ENCODE measurements around the gene PCNT. TPM values are rescaled to one million over a fixed set of nuclear protein-coding genes. Genes with fewer than 3 reads are reported as not detected.

The PCNT gene
- polyA plus RNA-seq, 1 donor from 2014 or later: 28.2 TPM

DNA sequence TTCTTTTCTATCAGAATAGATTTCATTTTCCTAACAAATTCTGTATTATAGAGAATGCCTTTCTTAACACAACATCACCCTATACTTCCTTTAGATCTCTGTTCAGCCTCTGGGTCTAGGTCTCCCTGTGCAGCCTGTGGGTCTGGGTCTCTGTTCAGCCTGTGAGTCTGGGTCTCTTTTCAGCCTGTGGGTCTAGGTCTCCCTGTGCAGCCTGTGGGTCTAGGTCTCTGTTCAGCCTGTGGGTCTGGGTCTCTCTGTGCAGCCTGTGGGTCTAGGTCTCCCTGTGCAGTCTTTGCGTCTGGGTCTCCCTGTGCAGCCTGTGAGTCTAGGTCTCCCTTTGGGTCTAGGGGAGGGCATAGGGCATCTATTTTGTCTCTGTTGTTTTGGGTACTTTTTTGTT lies 75.2 kb downstream of the PCNT start:
- no peaks in the 10 kb centered on the region for H3K9me3 ChIP-seq (ENCODE audit: low read length)
- H3F3A ChIP-seq (ENCODE audit: insufficient read depth, low read length, poor library complexity, severe bottlenecking): no peaks in the 10 kb centered on the region
- H3K27ac ChIP-seq (ENCODE audit: low read length): no peak overlapping the region
- no peaks in the 10 kb centered on the region for H3K79me2 ChIP-seq (replicated peaks; ENCODE audit: insufficient read depth, low read length)
- no peaks in the 10 kb centered on the region for H4K20me1 ChIP-seq (ENCODE audit: insufficient read depth)
- H3K9ac ChIP-seq (ENCODE audit: low read length): no peak overlapping the region
- no peak overlapping the region for H3K4me2 ChIP-seq (ENCODE audit: low read length)
- no peaks in the 10 kb centered on the region for H3K36me3 ChIP-seq (ENCODE audit: insufficient read depth, low read length)
- no peak for TF ChIP-seq MXI1 (conservative IDR thresholded peaks at IDR 0.05; ENCODE audit: poor library complexity, severe bottlenecking)
- TF ChIP-seq, protein P1, sequence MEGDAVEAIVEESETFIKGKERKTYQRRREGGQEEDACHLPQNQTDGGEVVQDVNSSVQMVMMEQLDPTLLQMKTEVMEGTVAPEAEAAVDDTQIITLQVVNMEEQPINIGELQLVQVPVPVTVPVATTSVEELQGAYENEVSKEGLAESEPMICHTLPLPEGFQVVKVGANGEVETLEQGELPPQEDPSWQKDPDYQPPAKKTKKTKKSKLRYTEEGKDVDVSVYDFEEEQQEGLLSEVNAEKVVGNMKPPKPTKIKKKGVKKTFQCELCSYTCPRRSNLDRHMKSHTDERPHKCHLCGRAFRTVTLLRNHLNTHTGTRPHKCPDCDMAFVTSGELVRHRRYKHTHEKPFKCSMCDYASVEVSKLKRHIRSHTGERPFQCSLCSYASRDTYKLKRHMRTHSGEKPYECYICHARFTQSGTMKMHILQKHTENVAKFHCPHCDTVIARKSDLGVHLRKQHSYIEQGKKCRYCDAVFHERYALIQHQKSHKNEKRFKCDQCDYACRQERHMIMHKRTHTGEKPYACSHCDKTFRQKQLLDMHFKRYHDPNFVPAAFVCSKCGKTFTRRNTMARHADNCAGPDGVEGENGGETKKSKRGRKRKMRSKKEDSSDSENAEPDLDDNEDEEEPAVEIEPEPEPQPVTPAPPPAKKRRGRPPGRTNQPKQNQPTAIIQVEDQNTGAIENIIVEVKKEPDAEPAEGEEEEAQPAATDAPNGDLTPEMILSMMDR (IDR thresholded peaks at IDR 0.05; ENCODE audit: poor library complexity, severe bottlenecking): no peak
- TF ChIP-seq, protein P2, sequence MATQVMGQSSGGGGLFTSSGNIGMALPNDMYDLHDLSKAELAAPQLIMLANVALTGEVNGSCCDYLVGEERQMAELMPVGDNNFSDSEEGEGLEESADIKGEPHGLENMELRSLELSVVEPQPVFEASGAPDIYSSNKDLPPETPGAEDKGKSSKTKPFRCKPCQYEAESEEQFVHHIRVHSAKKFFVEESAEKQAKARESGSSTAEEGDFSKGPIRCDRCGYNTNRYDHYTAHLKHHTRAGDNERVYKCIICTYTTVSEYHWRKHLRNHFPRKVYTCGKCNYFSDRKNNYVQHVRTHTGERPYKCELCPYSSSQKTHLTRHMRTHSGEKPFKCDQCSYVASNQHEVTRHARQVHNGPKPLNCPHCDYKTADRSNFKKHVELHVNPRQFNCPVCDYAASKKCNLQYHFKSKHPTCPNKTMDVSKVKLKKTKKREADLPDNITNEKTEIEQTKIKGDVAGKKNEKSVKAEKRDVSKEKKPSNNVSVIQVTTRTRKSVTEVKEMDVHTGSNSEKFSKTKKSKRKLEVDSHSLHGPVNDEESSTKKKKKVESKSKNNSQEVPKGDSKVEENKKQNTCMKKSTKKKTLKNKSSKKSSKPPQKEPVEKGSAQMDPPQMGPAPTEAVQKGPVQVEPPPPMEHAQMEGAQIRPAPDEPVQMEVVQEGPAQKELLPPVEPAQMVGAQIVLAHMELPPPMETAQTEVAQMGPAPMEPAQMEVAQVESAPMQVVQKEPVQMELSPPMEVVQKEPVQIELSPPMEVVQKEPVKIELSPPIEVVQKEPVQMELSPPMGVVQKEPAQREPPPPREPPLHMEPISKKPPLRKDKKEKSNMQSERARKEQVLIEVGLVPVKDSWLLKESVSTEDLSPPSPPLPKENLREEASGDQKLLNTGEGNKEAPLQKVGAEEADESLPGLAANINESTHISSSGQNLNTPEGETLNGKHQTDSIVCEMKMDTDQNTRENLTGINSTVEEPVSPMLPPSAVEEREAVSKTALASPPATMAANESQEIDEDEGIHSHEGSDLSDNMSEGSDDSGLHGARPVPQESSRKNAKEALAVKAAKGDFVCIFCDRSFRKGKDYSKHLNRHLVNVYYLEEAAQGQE (IDR thresholded peaks at IDR 0.05; ENCODE audit: borderline replicate concordance): no peak
- no peak overlapping the region for H2AFZ ChIP-seq (ENCODE audit: low read depth, low read length)
- H3K27me3 ChIP-seq (ENCODE audit: insufficient read depth, low read depth, low read length): no peaks in the 10 kb centered on the region
- H3K4me3 ChIP-seq (ENCODE audit: low read length): no peak overlapping the region
- no peaks in the 10 kb centered on the region for H3K9me2 ChIP-seq (ENCODE audit: insufficient read depth, low read length)

GRCh38 chr21:46399686-46400085 lies 75.7 kb downstream of the PCNT start:
- H3K79me2 ChIP-seq (replicated peaks; ENCODE audit: insufficient read depth, low read length): no peaks in the 10 kb centered on the region
- no peaks in the 10 kb centered on the region for H3K9me2 ChIP-seq (ENCODE audit: insufficient read depth, low read length)
- no peaks in the 10 kb centered on the region for H4K20me1 ChIP-seq (ENCODE audit: insufficient read depth)
- no peak overlapping the region for H2AFZ ChIP-seq (ENCODE audit: low read depth, low read length)
- H3K9ac ChIP-seq (ENCODE audit: low read length): no peak overlapping the region
- H3K4me2 ChIP-seq (ENCODE audit: low read length): no peak overlapping the region
- H3F3A ChIP-seq (ENCODE audit: insufficient read depth, low read length, poor library complexity, severe bottlenecking): no peaks in the 10 kb centered on the region
- H3K9me3 ChIP-seq (ENCODE audit: low read length): no peaks in the 10 kb centered on the region
- H3K27me3 ChIP-seq (ENCODE audit: insufficient read depth, low read depth, low read length): no peaks in the 10 kb centered on the region
- H3K36me3 ChIP-seq (ENCODE audit: insufficient read depth, low read length): no peaks in the 10 kb centered on the region
- TF ChIP-seq POLR2AphosphoS5 (IDR thresholded peaks at IDR 0.05) (no peak), EP300 (conservative IDR thresholded peaks at IDR 0.05; ENCODE audit: poor library complexity, severe bottlenecking) (no peak), TAF1 (IDR thresholded peaks at IDR 0.05; ENCODE audit: low read depth) (no peak), RAD21 (conservative IDR thresholded peaks at IDR 0.05) (no peak), MXI1 (conservative IDR thresholded peaks at IDR 0.05; ENCODE audit: poor library complexity, severe bottlenecking) (no peak), EZH2 (IDR thresholded peaks at IDR 0.05; ENCODE audit: borderline replicate concordance, insufficient read depth, low read length, poor library complexity, severe bottlenecking) (no peak), SMC3 (conservative IDR thresholded peaks at IDR 0.05; ENCODE audit: poor library complexity) (no peak)
- TF ChIP-seq, protein P2 (IDR thresholded peaks at IDR 0.05; ENCODE audit: borderline replicate concordance): no peak
- TF ChIP-seq, protein P1 (IDR thresholded peaks at IDR 0.05; ENCODE audit: poor library complexity, severe bottlenecking): no peak
- no peak overlapping the region for H3K4me3 ChIP-seq (ENCODE audit: low read length)
- H3K27ac ChIP-seq (ENCODE audit: low read length): no peak overlapping the region
